ENCODE results near the gene SLC39A12. TPM values are rescaled to one million over a fixed set of nuclear protein-coding genes. Genes with fewer than 3 reads are reported as not detected.

The SLC39A12 gene
- total and polyA plus RNA-seq, 2 experiments from 2014 or later: not detected

DNA sequence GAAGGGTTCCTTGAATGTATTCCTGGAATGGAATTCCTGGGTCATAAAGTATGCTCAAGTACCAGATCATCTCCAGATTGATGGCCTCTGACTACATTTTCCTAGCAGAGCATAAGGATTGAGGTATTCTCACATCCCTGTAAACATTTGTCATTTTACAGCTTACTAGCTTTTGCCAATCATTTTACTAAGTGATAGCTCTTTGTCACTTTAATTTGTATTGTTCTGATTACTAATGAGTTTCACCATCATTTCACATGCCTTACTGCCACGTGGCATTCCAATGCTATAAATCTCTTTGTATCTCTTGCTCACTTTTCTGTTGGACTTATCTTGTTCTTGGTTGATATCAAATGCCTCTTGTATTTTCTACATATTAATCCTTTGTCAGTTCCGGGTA is 119.9 kb downstream of the SLC39A12 start:
- H3K4me2 ChIP-seq: no peak overlapping the region
- no peak for ATAC-seq
- H3K4me1 ChIP-seq (ENCODE audit: insufficient read depth): no peaks in the 10 kb centered on the region
- H3K4me3 Mint-ChIP-seq: no peak overlapping the region
- H3K27me3 Mint-ChIP-seq (ENCODE audit: insufficient read depth, low read depth, poor library complexity): peaks cover 4% of the 10 kb centered on the region
- H3K9me2 ChIP-seq (ENCODE audit: insufficient read depth): no peaks in the 10 kb centered on the region
- H2AFZ ChIP-seq: no peak overlapping the region
- no peaks in the 10 kb centered on the region for H3K27me3 ChIP-seq (ENCODE audit: insufficient read depth)
- H3K36me3 ChIP-seq (ENCODE audit: insufficient read depth): no peaks in the 10 kb centered on the region
- no peak for TF ChIP-seq STAT1 (IDR thresholded peaks at IDR 0.05; ENCODE audit: unreplicated experiment)
- no peak for TF ChIP-seq ZNF114 (CRISPR knock-in tag; IDR thresholded peaks at IDR 0.05)
- no peak for TF ChIP-seq EZH2 (IDR thresholded peaks at IDR 0.05; ENCODE audit: low read depth, unreplicated experiment)
- no peak for TF ChIP-seq EZH2phosphoT487 (IDR thresholded peaks at IDR 0.05; ENCODE audit: unreplicated experiment)
- no peaks in the 10 kb centered on the region; the same call in 1 of the 3 replicates for H3K9me3 Mint-ChIP-seq
- DNase-seq (ENCODE audit: low spot score): no peak
- no peaks in the 10 kb centered on the region for H3F3A ChIP-seq (replicated peaks; ENCODE audit: low read depth)
- H3K27ac ChIP-seq (ENCODE audit: low read depth): no peak overlapping the region
- H3K79me2 ChIP-seq (replicated peaks; ENCODE audit: insufficient read depth): no peaks in the 10 kb centered on the region
- H3K27ac Mint-ChIP-seq: no peak overlapping the region
- no peaks in the 10 kb centered on the region for H3K4me1 Mint-ChIP-seq
- no peaks in the 10 kb centered on the region for H4K20me1 ChIP-seq (replicated peaks; ENCODE audit: insufficient read depth)
- no peaks in the 10 kb centered on the region for H3K36me3 Mint-ChIP-seq (ENCODE audit: low read depth)
- H3K4me3 ChIP-seq: no peak overlapping the region

DNA sequence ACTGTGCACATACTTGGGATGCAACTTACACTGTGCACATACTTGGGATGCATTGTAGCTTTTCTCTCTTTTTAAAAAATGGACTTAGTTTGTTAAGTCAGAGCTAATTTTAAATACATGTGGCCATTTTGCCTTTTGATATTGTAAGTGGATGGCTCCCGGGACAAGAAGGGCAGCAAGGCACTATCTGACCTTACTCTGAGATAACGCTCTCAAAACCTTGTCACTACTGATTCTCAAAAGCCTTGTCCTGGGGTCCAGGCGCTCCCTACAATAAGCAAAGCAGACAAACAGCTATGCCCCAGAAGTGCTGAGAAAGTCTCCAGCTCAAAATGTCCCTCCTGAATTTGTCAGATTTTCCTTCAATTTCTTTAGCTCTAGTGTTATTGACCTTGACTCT is 121.6 kb downstream of the SLC39A12 start:
- H3F3A ChIP-seq (replicated peaks; ENCODE audit: low read depth): no peaks in the 10 kb centered on the region

More for the DNA sequence above, 121.6 kb downstream of the SLC39A12 start:
- Histone ChIP-seq H3K4me3 (no peak overlapping the region), H3K79me2 (replicated peaks; ENCODE audit: insufficient read depth) (no peaks in the 10 kb centered on the region), H4K20me1 (replicated peaks; ENCODE audit: insufficient read depth) (no peaks in the 10 kb centered on the region), H3K36me3 (ENCODE audit: insufficient read depth) (no peaks in the 10 kb centered on the region), H2AFZ (no peak overlapping the region), H3K27me3 (ENCODE audit: insufficient read depth) (no peaks in the 10 kb centered on the region), H3K4me2 (no peak overlapping the region), H3K9me2 (ENCODE audit: insufficient read depth) (no peaks in the 10 kb centered on the region), H3K4me1 (ENCODE audit: insufficient read depth) (peaks cover 4% of the 10 kb centered on the region), H3K27ac (ENCODE audit: low read depth) (no peak overlapping the region)
- H3K27ac Mint-ChIP-seq: no peak overlapping the region
- ATAC-seq: no peak
- no peaks in the 10 kb centered on the region for H3K4me1 Mint-ChIP-seq
- H3K36me3 Mint-ChIP-seq (ENCODE audit: low read depth): no peaks in the 10 kb centered on the region
- no peak for DNase-seq (ENCODE audit: low spot score)
- no peaks in the 10 kb centered on the region; the same call in 1 of the 3 replicates for H3K9me3 Mint-ChIP-seq
- peaks cover 6% of the 10 kb centered on the region for H3K27me3 Mint-ChIP-seq (ENCODE audit: insufficient read depth, low read depth, poor library complexity)
- no peak overlapping the region for H3K4me3 Mint-ChIP-seq
- TF ChIP-seq NANOG (IDR thresholded peaks at IDR 0.05; ENCODE audit: borderline replicate concordance): no peak
- TF ChIP-seq POLR2AphosphoS5 (IDR thresholded peaks at IDR 0.05; ENCODE audit: low read depth): no peak
- TF ChIP-seq, protein P1, sequence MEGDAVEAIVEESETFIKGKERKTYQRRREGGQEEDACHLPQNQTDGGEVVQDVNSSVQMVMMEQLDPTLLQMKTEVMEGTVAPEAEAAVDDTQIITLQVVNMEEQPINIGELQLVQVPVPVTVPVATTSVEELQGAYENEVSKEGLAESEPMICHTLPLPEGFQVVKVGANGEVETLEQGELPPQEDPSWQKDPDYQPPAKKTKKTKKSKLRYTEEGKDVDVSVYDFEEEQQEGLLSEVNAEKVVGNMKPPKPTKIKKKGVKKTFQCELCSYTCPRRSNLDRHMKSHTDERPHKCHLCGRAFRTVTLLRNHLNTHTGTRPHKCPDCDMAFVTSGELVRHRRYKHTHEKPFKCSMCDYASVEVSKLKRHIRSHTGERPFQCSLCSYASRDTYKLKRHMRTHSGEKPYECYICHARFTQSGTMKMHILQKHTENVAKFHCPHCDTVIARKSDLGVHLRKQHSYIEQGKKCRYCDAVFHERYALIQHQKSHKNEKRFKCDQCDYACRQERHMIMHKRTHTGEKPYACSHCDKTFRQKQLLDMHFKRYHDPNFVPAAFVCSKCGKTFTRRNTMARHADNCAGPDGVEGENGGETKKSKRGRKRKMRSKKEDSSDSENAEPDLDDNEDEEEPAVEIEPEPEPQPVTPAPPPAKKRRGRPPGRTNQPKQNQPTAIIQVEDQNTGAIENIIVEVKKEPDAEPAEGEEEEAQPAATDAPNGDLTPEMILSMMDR (conservative IDR thresholded peaks at IDR 0.05; ENCODE audit: low read depth in 2 of 2): no peak
- no peak for TF ChIP-seq STAT1 (IDR thresholded peaks at IDR 0.05; ENCODE audit: unreplicated experiment)
- no peak for TF ChIP-seq ZNF331 (CRISPR knock-in tag; IDR thresholded peaks at IDR 0.05; ENCODE audit: low read depth)
- no peak for TF ChIP-seq CREB1 (CRISPR knock-in tag; IDR thresholded peaks at IDR 0.05; ENCODE audit: low read depth)
- no peak for TF ChIP-seq EZH2 (IDR thresholded peaks at IDR 0.05; ENCODE audit: low read depth, unreplicated experiment)
- TF ChIP-seq, protein P2, sequence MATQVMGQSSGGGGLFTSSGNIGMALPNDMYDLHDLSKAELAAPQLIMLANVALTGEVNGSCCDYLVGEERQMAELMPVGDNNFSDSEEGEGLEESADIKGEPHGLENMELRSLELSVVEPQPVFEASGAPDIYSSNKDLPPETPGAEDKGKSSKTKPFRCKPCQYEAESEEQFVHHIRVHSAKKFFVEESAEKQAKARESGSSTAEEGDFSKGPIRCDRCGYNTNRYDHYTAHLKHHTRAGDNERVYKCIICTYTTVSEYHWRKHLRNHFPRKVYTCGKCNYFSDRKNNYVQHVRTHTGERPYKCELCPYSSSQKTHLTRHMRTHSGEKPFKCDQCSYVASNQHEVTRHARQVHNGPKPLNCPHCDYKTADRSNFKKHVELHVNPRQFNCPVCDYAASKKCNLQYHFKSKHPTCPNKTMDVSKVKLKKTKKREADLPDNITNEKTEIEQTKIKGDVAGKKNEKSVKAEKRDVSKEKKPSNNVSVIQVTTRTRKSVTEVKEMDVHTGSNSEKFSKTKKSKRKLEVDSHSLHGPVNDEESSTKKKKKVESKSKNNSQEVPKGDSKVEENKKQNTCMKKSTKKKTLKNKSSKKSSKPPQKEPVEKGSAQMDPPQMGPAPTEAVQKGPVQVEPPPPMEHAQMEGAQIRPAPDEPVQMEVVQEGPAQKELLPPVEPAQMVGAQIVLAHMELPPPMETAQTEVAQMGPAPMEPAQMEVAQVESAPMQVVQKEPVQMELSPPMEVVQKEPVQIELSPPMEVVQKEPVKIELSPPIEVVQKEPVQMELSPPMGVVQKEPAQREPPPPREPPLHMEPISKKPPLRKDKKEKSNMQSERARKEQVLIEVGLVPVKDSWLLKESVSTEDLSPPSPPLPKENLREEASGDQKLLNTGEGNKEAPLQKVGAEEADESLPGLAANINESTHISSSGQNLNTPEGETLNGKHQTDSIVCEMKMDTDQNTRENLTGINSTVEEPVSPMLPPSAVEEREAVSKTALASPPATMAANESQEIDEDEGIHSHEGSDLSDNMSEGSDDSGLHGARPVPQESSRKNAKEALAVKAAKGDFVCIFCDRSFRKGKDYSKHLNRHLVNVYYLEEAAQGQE (IDR thresholded peaks at IDR 0.05; ENCODE audit: unreplicated experiment): no peak
